Anterior cingulate cortex (tissue), 58 donors: ENCODE data around the gene COX7A2.
A peak's percentile ranks its signal among the peaks of the same experiment; 100 is the strongest.

Experiments
- DNase-seq, 58 donors: peaks; one replicate each; lab custom pipeline; 2025; lab: John Stamatoyannopoulos, UW

Gene COX7A2

GRCh38 chr6:75224303-75224926 lies 19.2 kb downstream of the COX7A2 start:
- DNase-seq, result no peak

- no peak for DNase-seq
These were observed 20.2 kb downstream of the COX7A2 start for GRCh38 chr6:75223428-75223827.

GRCh38 chr6:75222261-75222660 lies 21.3 kb downstream of the COX7A2 start:
- DNase-seq, result no peak

- DNase-seq, result no peak
These were observed 22.5 kb downstream of the COX7A2 start for GRCh38 chr6:75221116-75221515.

GRCh38 chr6:75220357-75220756 lies 23.2 kb downstream of the COX7A2 start:
- no peak for DNase-seq

- DNase-seq, result no peak
These were observed 24.3 kb downstream of the COX7A2 start for GRCh38 chr6:75219263-75219662.

- no peak for DNase-seq
These were observed 26.4 kb downstream of the COX7A2 start for GRCh38 chr6:75217193-75217592.

- DNase-seq, result no peak
These were observed 28.3 kb downstream of the COX7A2 start for GRCh38 chr6:75215291-75215690.

GRCh38 chr6:75213732-75214131 lies 29.9 kb downstream of the COX7A2 start:
- no peak for DNase-seq

- peak in 1 of 58 donors; percentile 9 for DNase-seq
These were observed 30.5 kb downstream of the COX7A2 start for GRCh38 chr6:75213112-75213511.

- DNase-seq, result no peak
These were observed 31.5 kb downstream of the COX7A2 start for GRCh38 chr6:75211920-75212590.

- peak in 12 of 58 donors; percentile 17 to 63 (median 47) for DNase-seq
These were observed 32.5 kb downstream of the COX7A2 start for GRCh38 chr6:75210885-75211739.

GRCh38 chr6:75209184-75209723 lies 34.3 kb downstream of the COX7A2 start:
- no peak for DNase-seq

- DNase-seq, result peak in 54 of 58 donors; percentile 28 to 87 (median 68)
These were observed 35.1 kb downstream of the COX7A2 start for GRCh38 chr6:75208298-75209183.

GRCh38 chr6:75206576-75207342 lies 36.8 kb downstream of the COX7A2 start:
- DNase-seq, result peak in 1 of 58 donors; percentile 6

GRCh38 chr6:75205776-75206575 lies 37.6 kb downstream of the COX7A2 start, which contains the start of gene COL12A1:
Gene COL12A1, minus strand, starts transcription at chr6:75206053. Its CDS starts 3,261 bp downstream, at chr6:75202792.
- DNase-seq, result peak in 4 of 58 donors; percentile 19 to 53 (median 30)

- DNase-seq, result peak in 3 of 58 donors; percentile 5 to 11 (median 9)
These were observed 38.4 kb downstream of the COX7A2 start for GRCh38 chr6:75204959-75205775.
